Upper lobe of right lung (tissue), 1 donor: ENCODE data around the gene TMPRSS5. TPM values are rescaled to one million over a fixed set of nuclear protein-coding genes. Genes with fewer than 3 reads are reported as not detected.
"Not testable (repeated sequence)": the region's sequence is repeated elsewhere in the genome, so short reads cannot be mapped to it uniquely, and the experiment has no call there.

Experiments used
- ATAC-seq: fragments of 200-7000 bp; cut with Tn5 transposase; one replicate; pipeline ENCODE4 v1.9.1; 2020; ENCODE audit warnings: mild to moderate bottlenecking, moderate library complexity
- DNase-seq: peaks from one replicate; pipeline ENCODE4 v3.0.0-alpha.2; 2020
- H3K27ac ChIP-seq: fragments of 200-600 bp; one replicate; pipeline ENCODE4 v1.8.0; 2022
- H3K27me3 ChIP-seq: fragments of 200-600 bp; one replicate; pipeline ENCODE4 v1.8.0; 2022; ENCODE audit warnings: mild to moderate bottlenecking
- H3K36me3 ChIP-seq: fragments of 200-600 bp; one replicate; pipeline ENCODE4 v1.8.0; 2022
- H3K4me1 ChIP-seq: fragments of 200-600 bp; one replicate; pipeline ENCODE4 v1.8.0; 2022
- H3K4me3 ChIP-seq: fragments of 200-600 bp; one replicate; pipeline ENCODE4 v1.8.0; 2022; ENCODE audit warnings: mild to moderate bottlenecking
- H3K9me3 ChIP-seq: fragments of 200-600 bp; one replicate; pipeline ENCODE4 v1.8.0; 2022
- CTCF ChIP-seq: fragments of 200-600 bp; IDR thresholded peaks from one replicate; pipeline ENCODE4 v1.8.0; 2022; ENCODE audit warnings: antibody characterized with exemption
- intact Hi-C: fragments of 100-400 bp; cut with DNase I; formaldehyde crosslinking; loops from one replicate; pipeline ENCODE4 v1.11.0; 2022
- total RNA-seq: library from RNA; stranded (reverse); fragmentation: NEBNext Ultra II Directional; extraction: Animal tissue kit (Norgen Biotek cat#: 25700); gene quantifications from one replicate; pipeline ENCODE4 v1.2.1, GENCODE V29; 2021
- donor health status: DM: no; HTN: yes; CAD: no; lungs with severe emphysema.

Gene TMPRSS5
- total RNA-seq, 1 donor from 2014 or later, result 0.69 TPM

- intact Hi-C loops, result no loop called here
- Histone ChIP-seq H3K36me3 (no peaks in the 10 kb centered on the region), H3K4me3 (no peak overlapping the region), H3K4me1 (no peaks in the 10 kb centered on the region), H3K27ac (no peak overlapping the region), H3K9me3 (no peaks in the 10 kb centered on the region), H3K27me3 (no peaks in the 10 kb centered on the region)
- TF ChIP-seq CTCF, result no peak
- no peak for DNase-seq
- ATAC-seq, result no peak
Observed at GRCh38 chr11:113673550-113674396, 32.3 kb downstream of the TMPRSS5 start.

GRCh38 chr11:113671914-113672313, 34.2 kb downstream of the TMPRSS5 start:
- ATAC-seq, H3K27me3 ChIP-seq, H3K9me3 ChIP-seq, H3K27ac ChIP-seq, H3K36me3 ChIP-seq, H3K4me1 ChIP-seq, DNase-seq, intact Hi-C loops, H3K4me3 ChIP-seq: not testable (repeated sequence)

- H3K4me3 ChIP-seq, result no peak overlapping the region
- H3K4me1 ChIP-seq, result no peaks in the 10 kb centered on the region
- TF ChIP-seq CTCF, result no peak
- H3K27me3 ChIP-seq, result no peaks in the 10 kb centered on the region
- intact Hi-C loops, result no loop called here
- ATAC-seq (no peak), DNase-seq (no peak)
- H3K36me3 ChIP-seq, result no peaks in the 10 kb centered on the region
- peaks cover 12% of the 10 kb centered on the region for H3K9me3 ChIP-seq
- H3K27ac ChIP-seq, result no peak overlapping the region
Observed at GRCh38 chr11:113670831-113671215, 35.3 kb downstream of the TMPRSS5 start.

- intact Hi-C loops, result no loop called here
Observed at GRCh38 chr11:113670149-113670830, 35.8 kb downstream of the TMPRSS5 start.

GRCh38 chr11:113668255-113668654, 37.9 kb downstream of the TMPRSS5 start:
- no peak for TF ChIP-seq CTCF
- intact Hi-C loops, result no loop called here
- Histone ChIP-seq H3K9me3 (peaks cover 17% of the 10 kb centered on the region), H3K36me3 (no peaks in the 10 kb centered on the region), H3K27me3 (no peaks in the 10 kb centered on the region), H3K27ac (no peak overlapping the region), H3K4me1 (no peaks in the 10 kb centered on the region), H3K4me3 (no peak overlapping the region)
- ATAC-seq (no peak), DNase-seq (no peak)

More at GRCh38 chr11:113670149-113670830, 35.8 kb downstream of the TMPRSS5 start:
- no peak for TF ChIP-seq CTCF
- Histone ChIP-seq H3K4me3 (no peak overlapping the region), H3K27ac (no peak overlapping the region), H3K4me1 (no peaks in the 10 kb centered on the region), H3K9me3 (peaks cover 17% of the 10 kb centered on the region), H3K36me3 (no peaks in the 10 kb centered on the region), H3K27me3 (no peaks in the 10 kb centered on the region)
- DNase-seq (no peak), ATAC-seq (no peak)

- Histone ChIP-seq H3K27me3 (no peaks in the 10 kb centered on the region), H3K4me3 (no peak overlapping the region), H3K36me3 (no peaks in the 10 kb centered on the region), H3K27ac (no peak overlapping the region), H3K4me1 (no peaks in the 10 kb centered on the region), H3K9me3 (peaks cover 17% of the 10 kb centered on the region)
- no peak for TF ChIP-seq CTCF
- ATAC-seq (no peak), DNase-seq (no peak)
- intact Hi-C loops, result no loop called here
Observed at GRCh38 chr11:113667801-113668200, 38.3 kb downstream of the TMPRSS5 start.
